ENCODE measurements around the gene MMP25. TPM values are rescaled to one million over a fixed set of nuclear protein-coding genes. Genes with fewer than 3 reads are reported as not detected.
A peak's percentile ranks its signal among the peaks of the same experiment; 100 is the strongest.

Gene MMP25
- total RNA-seq, 1 experiment from 2014 or later, result 0.80 TPM

GRCh38 chr16:3019594-3020246 is 26.6 kb upstream of the MMP25 start:
- BruUV-seq (replicated peaks), result no TSS peak
- no peak overlapping the region for H3K27ac ChIP-seq (ENCODE audit: low read depth, low read length, poor library complexity, severe bottlenecking)
- TF ChIP-seq EZH2 (IDR thresholded peaks at IDR 0.05; ENCODE audit: borderline replicate concordance, low read depth, low read length, poor library complexity, severe bottlenecking), result no peak
- H3K4me1 ChIP-seq (ENCODE audit: insufficient read depth, low read length, poor library complexity, severe bottlenecking), result peaks cover 29% of the 10 kb centered on the region
- ChIA-PET POLR2A (ENCODE audit: low non-redundant PET) (interaction anchor here (0.6 kb wide), 1 partner anchor 7 kb away, joined by 8 read pairs; no protein-coding TSS in a partner anchor), CTCF (interaction anchor here (0.9 to 1.1 kb wide), 4 partner anchors 9 to 110 kb away, joined by 3 to 6 read pairs (median 4); no protein-coding TSS in a partner anchor)
- H3K36me3 ChIP-seq (ENCODE audit: insufficient read depth, low read length, poor library complexity, severe bottlenecking), result no peaks in the 10 kb centered on the region
- no peaks in the 10 kb centered on the region for H3K9me3 ChIP-seq (ENCODE audit: low read depth, low read length, poor library complexity, severe bottlenecking)
- peak overlapping the region; percentile 63 for H3K4me3 ChIP-seq (ENCODE audit: low read depth, low read length, poor library complexity, severe bottlenecking)
- H3K27me3 ChIP-seq (replicated peaks; ENCODE audit: insufficient read depth, low read depth, low read length, poor library complexity), result no peaks in the 10 kb centered on the region
- DNase-seq (ENCODE audit: low spot score), result no peak
- intact Hi-C loops (cut with micrococcal nuclease; ENCODE audit: unreplicated experiment), result no loop called here

GRCh38 chr16:3020247-3020603 is 26.1 kb upstream of the MMP25 start, which contains the start of gene TNFRSF12A:
Gene TNFRSF12A, plus strand, starts transcription at chr16:3020368. Its CDS starts 30 bp downstream, at chr16:3020398.
- Histone ChIP-seq H3K27ac (ENCODE audit: low read depth, low read length, poor library complexity, severe bottlenecking) (peak within 1 kb of the TSS; percentile 97), H3K4me1 (ENCODE audit: insufficient read depth, low read length, poor library complexity, severe bottlenecking) (peaks cover 29% of the 10 kb centered on the region), H3K4me3 (ENCODE audit: low read depth, low read length, poor library complexity, severe bottlenecking) (peak within 1 kb of the TSS; percentile 63), H3K36me3 (ENCODE audit: insufficient read depth, low read length, poor library complexity, severe bottlenecking) (no peaks in the 10 kb centered on the region), H3K9me3 (ENCODE audit: low read depth, low read length, poor library complexity, severe bottlenecking) (no peaks in the 10 kb centered on the region), H3K27me3 (replicated peaks; ENCODE audit: insufficient read depth, low read depth, low read length, poor library complexity) (no peaks in the 10 kb centered on the region)
- BruUV-seq (replicated peaks), result no TSS peak
- ChIA-PET CTCF (interaction anchor here (0.9 to 1.1 kb wide), 4 partner anchors 9 to 109 kb away, joined by 3 to 6 read pairs (median 4); no protein-coding TSS in a partner anchor), POLR2A (ENCODE audit: low non-redundant PET) (interaction anchor here (0.6 kb wide), 1 partner anchor 8 kb away, joined by 8 read pairs; no protein-coding TSS in a partner anchor)
- intact Hi-C loops (cut with micrococcal nuclease; ENCODE audit: unreplicated experiment), result no loop called here
- peak; percentile 89 for DNase-seq (ENCODE audit: low spot score)
- no peak for TF ChIP-seq CTCF (conservative IDR thresholded peaks at IDR 0.05; ENCODE audit: low read depth, low read length)
- no peak for TF ChIP-seq EZH2 (IDR thresholded peaks at IDR 0.05; ENCODE audit: borderline replicate concordance, low read depth, low read length, poor library complexity, severe bottlenecking)

- intact Hi-C loops (cut with micrococcal nuclease; ENCODE audit: unreplicated experiment), result no loop called here
- ChIA-PET POLR2A (ENCODE audit: low non-redundant PET) (no interaction called here), CTCF (interaction anchor here (0.5 to 2.9 kb wide), 7 partner anchors 8 to 185 kb away, joined by 3 to 9 read pairs (median 4); no protein-coding TSS in a partner anchor)
- no TSS peak for BruUV-seq (replicated peaks)
- Histone ChIP-seq H3K36me3 (ENCODE audit: insufficient read depth, low read length, poor library complexity, severe bottlenecking) (no peaks in the 10 kb centered on the region), H3K27ac (ENCODE audit: low read depth, low read length, poor library complexity, severe bottlenecking) (peak overlapping the region; percentile 97), H3K9me3 (ENCODE audit: low read depth, low read length, poor library complexity, severe bottlenecking) (no peaks in the 10 kb centered on the region), H3K4me1 (ENCODE audit: insufficient read depth, low read length, poor library complexity, severe bottlenecking) (peaks cover 29% of the 10 kb centered on the region), H3K27me3 (replicated peaks; ENCODE audit: insufficient read depth, low read depth, low read length, poor library complexity) (no peaks in the 10 kb centered on the region), H3K4me3 (ENCODE audit: low read depth, low read length, poor library complexity, severe bottlenecking) (peak overlapping the region; percentile 63)
- TF ChIP-seq CTCF (conservative IDR thresholded peaks at IDR 0.05; ENCODE audit: low read depth, low read length), result no peak
- TF ChIP-seq EZH2 (IDR thresholded peaks at IDR 0.05; ENCODE audit: borderline replicate concordance, low read depth, low read length, poor library complexity, severe bottlenecking), result no peak
- peak; percentile 54 for DNase-seq (ENCODE audit: low spot score)
Measured at GRCh38 chr16:3020604-3021448, 25.5 kb upstream of the MMP25 start.

Measured in A673 (cell line).